ENCODE measurements around the gene LINC00237. TPM values are rescaled to one million over a fixed set of nuclear protein-coding genes. Genes with fewer than 3 reads are reported as not detected.

Gene LINC00237
- total RNA-seq, 2 donors from 2014 or later, result not detected

- H3K4me1 ChIP-seq (ENCODE audit: control insufficient read depth in 1 of 2, low read depth in 2 of 2), result no peaks in the 10 kb centered on the region
- H3K9me3 ChIP-seq, result no peaks in the 10 kb centered on the region
- peaks cover 5% of the 10 kb centered on the region for H3K36me3 ChIP-seq
- DNase-seq (ENCODE audit: low spot score) (no peak), ATAC-seq (ENCODE audit: insufficient number of reproducible peaks, low FRiP score, low read depth) (no peak)
- no peak for TF ChIP-seq CTCF (IDR thresholded peaks at IDR 0.05)
- no peak overlapping the region for H3K27ac ChIP-seq
- no peaks in the 10 kb centered on the region for H3K27me3 ChIP-seq (replicated peaks; ENCODE audit: insufficient read depth)
- no peak overlapping the region for H3K4me3 ChIP-seq
Measured at GRCh38 chr20:21133917-21134622, 27.9 kb upstream of the LINC00237 start.

- Histone ChIP-seq H3K27ac (no peak overlapping the region), H3K4me1 (ENCODE audit: control insufficient read depth in 1 of 2, low read depth in 2 of 2) (no peaks in the 10 kb centered on the region), H3K27me3 (replicated peaks; ENCODE audit: insufficient read depth) (no peaks in the 10 kb centered on the region), H3K4me3 (no peak overlapping the region), H3K36me3 (peaks cover 5% of the 10 kb centered on the region), H3K9me3 (no peaks in the 10 kb centered on the region)
- DNase-seq (ENCODE audit: low spot score), result no peak
- no peak for TF ChIP-seq CTCF (IDR thresholded peaks at IDR 0.05)
- ATAC-seq (ENCODE audit: insufficient number of reproducible peaks, low FRiP score, low read depth), result no peak
Measured at GRCh38 chr20:21133404-21133803, 27.2 kb upstream of the LINC00237 start.

- Histone ChIP-seq H3K4me1 (ENCODE audit: control insufficient read depth in 1 of 2, low read depth in 2 of 2) (peaks cover 0 to 7% of the 10 kb centered on the region in 2 donors), H3K27me3 (replicated peaks; ENCODE audit: insufficient read depth) (no peaks in the 10 kb centered on the region), H3K9me3 (no peaks in the 10 kb centered on the region), H3K27ac (no peak overlapping the region), H3K36me3 (peaks cover 5% of the 10 kb centered on the region), H3K4me3 (no peak overlapping the region)
- DNase-seq (ENCODE audit: low spot score) (no peak), ATAC-seq (ENCODE audit: insufficient number of reproducible peaks, low FRiP score, low read depth) (no peak)
- no peak for TF ChIP-seq CTCF (IDR thresholded peaks at IDR 0.05)
Measured at GRCh38 chr20:21129861-21130260, 23.7 kb upstream of the LINC00237 start.

GRCh38 chr20:21127201-21127981, 21.2 kb upstream of the LINC00237 start:
- DNase-seq (ENCODE audit: low spot score), result no peak
- ATAC-seq (ENCODE audit: insufficient number of reproducible peaks, low FRiP score, low read depth), result no peak
- H3K4me3 ChIP-seq, result no peak overlapping the region
- H3K27me3 ChIP-seq (replicated peaks; ENCODE audit: insufficient read depth), result no peaks in the 10 kb centered on the region
- peaks cover 5% of the 10 kb centered on the region for H3K36me3 ChIP-seq
- no peak overlapping the region for H3K27ac ChIP-seq
- peaks cover 0 to 8% of the 10 kb centered on the region in 2 donors for H3K4me1 ChIP-seq (ENCODE audit: control insufficient read depth in 1 of 2, low read depth in 2 of 2)
- TF ChIP-seq CTCF (IDR thresholded peaks at IDR 0.05), result no peak
- H3K9me3 ChIP-seq, result no peaks in the 10 kb centered on the region

- DNase-seq (ENCODE audit: low spot score) (no peak), ATAC-seq (ENCODE audit: insufficient number of reproducible peaks, low FRiP score, low read depth) (no peak)
- H3K27me3 ChIP-seq (replicated peaks; ENCODE audit: insufficient read depth), result no peaks in the 10 kb centered on the region
- TF ChIP-seq CTCF (IDR thresholded peaks at IDR 0.05), result no peak
- H3K36me3 ChIP-seq, result peaks cover under 1% of the 10 kb centered on the region
- no peaks in the 10 kb centered on the region for H3K9me3 ChIP-seq
- H3K27ac ChIP-seq, result peak overlapping the region; percentile 51 to 79
- H3K4me1 ChIP-seq (ENCODE audit: control insufficient read depth in 1 of 2, low read depth in 2 of 2), result peaks cover 0 to 8% of the 10 kb centered on the region in 2 donors
- peak overlapping the region; percentile 86 for H3K4me3 ChIP-seq
Measured at GRCh38 chr20:21126581-21126870, 20.4 kb upstream of the LINC00237 start.
